ENCODE measurements around the gene GAD1.

Gene GAD1

GRCh38 chr2:170816504-170817092, at the start of gene GAD1:
Gene GAD1 (plus strand): TSS chr2:170816887. CDS start chr2:170818592, 1,705 bp downstream.
- no peaks in the 10 kb centered on the region for H3K36me3 ChIP-seq (ENCODE audit: insufficient read depth, low read length)
- H3K4me3 ChIP-seq = peak within 1 kb of the TSS; percentile 74
- TF ChIP-seq EZH2 (IDR thresholded peaks at IDR 0.05) = no peak
- no peaks in the 10 kb centered on the region for H3K9me3 ChIP-seq (ENCODE audit: low read depth, low read length)
- DNase-seq (ENCODE audit: low read depth, low spot score) = no peak
- H3K9ac ChIP-seq (ENCODE audit: insufficient read length) = no peak within 1 kb of the TSS
- no peak within 1 kb of the TSS for H3K27ac ChIP-seq

DNA sequence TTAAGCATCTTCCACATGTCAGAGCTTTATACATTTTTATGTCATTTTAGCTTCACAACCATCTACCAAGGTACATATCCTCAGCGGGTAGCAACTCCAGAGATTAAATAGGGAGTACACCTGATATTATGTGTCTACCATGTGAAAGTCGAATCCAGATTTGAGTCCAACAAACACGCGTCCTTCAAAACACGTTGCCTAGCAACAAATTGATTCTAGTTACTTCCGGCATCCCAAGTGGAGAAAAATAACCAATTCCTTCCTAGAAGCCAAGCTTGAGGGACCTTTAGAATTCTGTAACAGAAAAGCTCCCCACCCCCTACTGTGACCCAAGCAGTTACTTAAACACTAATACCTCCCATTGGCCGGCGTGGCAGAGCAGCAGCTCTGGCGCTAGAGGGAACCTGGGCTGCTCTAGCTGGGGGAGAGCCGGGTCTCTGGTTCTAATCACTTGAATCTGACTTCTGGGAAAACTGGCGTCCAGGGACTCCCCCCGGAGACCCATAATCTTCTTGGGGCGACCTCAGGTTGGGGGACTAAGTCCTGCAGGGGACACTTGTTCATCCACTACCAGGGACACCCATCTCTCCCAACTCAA, 46.6 kb upstream of the GAD1 start, which contains the start of gene ERICH2:
Gene ERICH2, plus strand, starts transcription at position 371 of the 598 bp plus-strand sequence. CDS start 304 bp downstream, outside the sequence.
- TF ChIP-seq FOXP2 (optimal IDR thresholded peaks at IDR 0.05; ENCODE audit: control extremely low read depth, extremely low read length, insufficient read depth) = no peak
- TF ChIP-seq POLR2AphosphoS5 (IDR thresholded peaks at IDR 0.05; ENCODE audit: borderline replicate concordance, low read depth, low read length) = no peak
- TF ChIP-seq EZH2 (IDR thresholded peaks at IDR 0.05) = no peak
- no peak for DNase-seq (ENCODE audit: low read depth, low spot score)
- Histone ChIP-seq H3K36me3 (ENCODE audit: insufficient read depth, low read length) (no peaks in the 10 kb centered on the region), H3K4me3 (peak within 1 kb of the TSS; percentile 82), H3K27ac (no peak within 1 kb of the TSS), H3K9ac (ENCODE audit: insufficient read length) (peak within 1 kb of the TSS; percentile 31), H3K9me3 (ENCODE audit: low read depth, low read length) (no peaks in the 10 kb centered on the region)

DNA sequence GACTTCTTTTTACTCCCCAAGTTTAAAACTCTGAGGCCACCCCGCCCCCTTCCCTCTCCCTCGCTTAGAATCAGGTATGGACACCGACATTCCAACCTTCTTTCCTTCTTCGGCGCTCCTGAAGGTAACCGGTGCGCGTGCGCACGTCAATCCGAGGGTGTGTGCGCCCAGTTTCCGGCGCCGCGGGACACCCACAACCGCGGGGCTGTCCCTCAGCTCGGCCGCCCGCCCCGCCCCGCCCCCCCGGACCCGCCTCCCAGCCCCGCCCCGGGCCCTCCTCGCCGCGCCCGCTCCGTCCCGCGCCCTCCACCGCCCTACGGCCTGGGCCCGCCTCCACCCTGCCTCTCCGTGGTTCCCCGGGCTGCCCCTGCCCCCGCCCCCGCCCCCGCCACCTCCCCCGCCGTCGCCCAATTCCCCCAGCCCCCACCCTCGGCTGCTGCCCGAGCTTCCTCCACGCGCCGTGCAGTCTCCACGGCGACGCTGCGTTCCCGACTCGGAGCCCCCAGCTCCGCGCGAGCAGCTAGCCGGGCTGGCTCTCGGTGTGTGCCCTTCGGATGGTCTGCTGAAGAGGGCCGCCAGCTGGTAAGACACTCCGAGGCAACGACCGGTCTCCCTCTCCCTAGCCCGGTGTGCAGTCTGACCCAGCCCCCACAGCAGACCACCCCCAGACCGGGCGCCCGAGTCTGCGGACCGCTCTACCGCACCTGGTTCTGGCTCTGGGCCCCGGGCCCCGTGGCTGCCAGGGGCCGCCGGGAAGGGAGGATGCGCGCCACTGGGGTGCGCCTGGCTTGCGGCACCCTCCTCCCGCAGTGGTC, 45.9 kb upstream of the GAD1 start:
- Histone ChIP-seq H3K9me3 (ENCODE audit: low read depth, low read length) (no peaks in the 10 kb centered on the region), H3K36me3 (ENCODE audit: insufficient read depth, low read length) (no peaks in the 10 kb centered on the region), H3K9ac (ENCODE audit: insufficient read length) (peak overlapping the region; percentile 31), H3K4me3 (peak overlapping the region; percentile 82), H3K27ac (no peak overlapping the region)
- DNase-seq (ENCODE audit: low read depth, low spot score) = no peak
- TF ChIP-seq EZH2 (IDR thresholded peaks at IDR 0.05) (no peak), POLR2AphosphoS5 (IDR thresholded peaks at IDR 0.05; ENCODE audit: borderline replicate concordance, low read depth, low read length) (0 out of 2 replicates have a peak, but pooled peaks have one; percentile 24)

GRCh38 chr2:170771421-170771937, 45.2 kb upstream of the GAD1 start:
- Histone ChIP-seq H3K27ac (no peak overlapping the region), H3K36me3 (ENCODE audit: insufficient read depth, low read length) (no peaks in the 10 kb centered on the region), H3K9ac (ENCODE audit: insufficient read length) (peak overlapping the region; percentile 27), H3K4me3 (peak overlapping the region; percentile 80), H3K9me3 (ENCODE audit: low read depth, low read length) (no peaks in the 10 kb centered on the region)
- TF ChIP-seq FOXP2 (optimal IDR thresholded peaks at IDR 0.05; ENCODE audit: control extremely low read depth, extremely low read length, insufficient read depth) (no peak), EZH2 (IDR thresholded peaks at IDR 0.05) (no peak), POLR2AphosphoS5 (IDR thresholded peaks at IDR 0.05; ENCODE audit: borderline replicate concordance, low read depth, low read length) (no peak)
- no peak for DNase-seq (ENCODE audit: low read depth, low spot score)

- Histone ChIP-seq H3K36me3 (ENCODE audit: insufficient read depth, low read length) (no peaks in the 10 kb centered on the region), H3K9ac (ENCODE audit: insufficient read length) (no peak overlapping the region), H3K4me3 (no peak overlapping the region), H3K27ac (no peak overlapping the region), H3K9me3 (ENCODE audit: low read depth, low read length) (no peaks in the 10 kb centered on the region)
- no peak for DNase-seq (ENCODE audit: low read depth, low spot score)
- TF ChIP-seq EZH2 (IDR thresholded peaks at IDR 0.05) = no peak
- TF ChIP-seq FOXP2 (optimal IDR thresholded peaks at IDR 0.05; ENCODE audit: control extremely low read depth, extremely low read length, insufficient read depth) = no peak
- TF ChIP-seq POLR2AphosphoS5 (IDR thresholded peaks at IDR 0.05; ENCODE audit: borderline replicate concordance, low read depth, low read length) = no peak
Observed at GRCh38 chr2:170772295-170772694, 44.4 kb upstream of the GAD1 start.

DNA sequence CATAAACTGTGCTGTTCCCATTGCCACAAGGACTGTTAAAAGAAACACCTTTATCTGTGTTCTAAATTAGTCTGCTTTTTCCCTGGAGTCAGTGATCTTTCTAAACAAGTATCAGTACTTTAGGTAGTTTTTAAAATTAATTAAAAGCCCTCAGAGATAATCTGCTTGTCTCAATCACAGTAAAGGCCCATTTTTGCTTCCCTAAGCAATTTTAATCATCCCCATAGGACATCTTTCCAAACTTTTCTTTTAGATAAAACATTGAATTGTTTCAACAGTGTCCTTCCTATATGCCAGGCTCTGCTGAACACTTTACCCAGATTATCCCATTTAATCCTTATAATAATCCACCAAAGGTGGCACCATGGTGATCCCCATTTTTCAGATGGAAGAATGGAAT, 42.6 kb upstream of the GAD1 start:
- no peak overlapping the region for H3K4me3 ChIP-seq
- H3K27ac ChIP-seq = no peak overlapping the region
- DNase-seq (ENCODE audit: low read depth, low spot score) = no peak
- no peak overlapping the region for H3K9ac ChIP-seq (ENCODE audit: insufficient read length)
- TF ChIP-seq EZH2 (IDR thresholded peaks at IDR 0.05) (no peak), POLR2AphosphoS5 (IDR thresholded peaks at IDR 0.05; ENCODE audit: borderline replicate concordance, low read depth, low read length) (no peak), FOXP2 (optimal IDR thresholded peaks at IDR 0.05; ENCODE audit: control extremely low read depth, extremely low read length, insufficient read depth) (no peak)
- H3K9me3 ChIP-seq (ENCODE audit: low read depth, low read length) = no peaks in the 10 kb centered on the region
- H3K36me3 ChIP-seq (ENCODE audit: insufficient read depth, low read length) = no peaks in the 10 kb centered on the region

GRCh38 chr2:170778900-170779299, 37.8 kb upstream of the GAD1 start:
- no peak overlapping the region for H3K9ac ChIP-seq (ENCODE audit: insufficient read length)
- TF ChIP-seq POLR2AphosphoS5 (IDR thresholded peaks at IDR 0.05; ENCODE audit: borderline replicate concordance, low read depth, low read length) (no peak), FOXP2 (optimal IDR thresholded peaks at IDR 0.05; ENCODE audit: control extremely low read depth, extremely low read length, insufficient read depth) (no peak), EZH2 (IDR thresholded peaks at IDR 0.05) (no peak)
- no peak overlapping the region for H3K27ac ChIP-seq

GRCh38 chr2:170779304-170779703, 37.4 kb upstream of the GAD1 start:
- TF ChIP-seq EZH2 (IDR thresholded peaks at IDR 0.05) (no peak), POLR2AphosphoS5 (IDR thresholded peaks at IDR 0.05; ENCODE audit: borderline replicate concordance, low read depth, low read length) (no peak), FOXP2 (optimal IDR thresholded peaks at IDR 0.05; ENCODE audit: control extremely low read depth, extremely low read length, insufficient read depth) (no peak)
- H3K4me3 ChIP-seq = no peak overlapping the region

More at GRCh38 chr2:170778900-170779299, 37.8 kb upstream of the GAD1 start:
- DNase-seq (ENCODE audit: low read depth, low spot score) = no peak
- H3K36me3 ChIP-seq (ENCODE audit: insufficient read depth, low read length) = no peaks in the 10 kb centered on the region
- no peaks in the 10 kb centered on the region for H3K9me3 ChIP-seq (ENCODE audit: low read depth, low read length)
- no peak overlapping the region for H3K4me3 ChIP-seq

More at GRCh38 chr2:170779304-170779703, 37.4 kb upstream of the GAD1 start:
- H3K9me3 ChIP-seq (ENCODE audit: low read depth, low read length) = no peaks in the 10 kb centered on the region
- no peak for DNase-seq (ENCODE audit: low read depth, low spot score)
- H3K9ac ChIP-seq (ENCODE audit: insufficient read length) = no peak overlapping the region
- no peaks in the 10 kb centered on the region for H3K36me3 ChIP-seq (ENCODE audit: insufficient read depth, low read length)
- no peak overlapping the region for H3K27ac ChIP-seq
